ENCODE measurements around the gene PAQR9.

Gene PAQR9

GRCh38 chr3:142982038-142982773 is 18.7 kb upstream of the PAQR9 start:
- no peak for DNase-seq

- DNase-seq, result no peak
Observed at GRCh38 chr3:142981108-142981507, 17.6 kb upstream of the PAQR9 start.

GRCh38 chr3:142977399-142977728 is 13.9 kb upstream of the PAQR9 start:
- no peak for DNase-seq

GRCh38 chr3:142976621-142977398 is 13.3 kb upstream of the PAQR9 start:
- DNase-seq, result no peak

GRCh38 chr3:142975316-142975995 is 12.0 kb upstream of the PAQR9 start:
- no peak for DNase-seq

- no peak for DNase-seq
Observed at GRCh38 chr3:142973217-142974009, 9.9 kb upstream of the PAQR9 start.

GRCh38 chr3:142972092-142972753 is 8.7 kb upstream of the PAQR9 start:
- DNase-seq, result no peak

- DNase-seq, result no peak
Observed at GRCh38 chr3:142971431-142971830, 8.0 kb upstream of the PAQR9 start.

- DNase-seq, result no peak
Observed at GRCh38 chr3:142968319-142969025, 5.0 kb upstream of the PAQR9 start.

GRCh38 chr3:142966808-142967207 is 3.3 kb upstream of the PAQR9 start:
- no peak for DNase-seq

GRCh38 chr3:142965581-142965980 is 2.1 kb upstream of the PAQR9 start:
- DNase-seq, result no peak

- no peak for DNase-seq
Observed at GRCh38 chr3:142963234-142963515, 299 bp downstream of the PAQR9 start.

- DNase-seq, result peak in 1 of 2 donors; percentile 19
Observed at GRCh38 chr3:142962520-142963233, 797 bp downstream of the PAQR9 start.

- no peak for DNase-seq
Observed at GRCh38 chr3:142962175-142962519, 1.3 kb downstream of the PAQR9 start.

- no peak for DNase-seq
Observed at GRCh38 chr3:142961539-142961938, 1.9 kb downstream of the PAQR9 start.

- DNase-seq, result no peak
Observed at GRCh38 chr3:142960322-142960850, 3.1 kb downstream of the PAQR9 start.

- peak; percentile 42 to 44 for DNase-seq
Observed at GRCh38 chr3:142958707-142959106, 4.8 kb downstream of the PAQR9 start.

GRCh38 chr3:142953443-142953842 is 10.0 kb downstream of the PAQR9 start:
- no peak for DNase-seq

GRCh38 chr3:142952272-142953193 is 10.9 kb downstream of the PAQR9 start:
- no peak for DNase-seq

- DNase-seq, result no peak
Observed at GRCh38 chr3:142951794-142952193, 11.7 kb downstream of the PAQR9 start.

All from stimulated activated CD4-positive, alpha-beta T cell treated with anti-CD3 and anti-CD28 coated beads, Interleukin-2, amount 100 ng/mL, for 24 hours (primary cell).